Thyroid gland (tissue), 4 donors: ENCODE results near the gene OXGR1.

Experiments
- POLR2A ChIP-seq, 2 donors: fragments of 450-650 bp; IDR thresholded peaks; one replicate each; pipeline ENCODE4 v1.6.1; 2017; ENCODE audit warnings: antibody characterized with exemption in 2 of 2, mild to moderate bottlenecking in 2 of 2, moderate library complexity in 1 of 2
- TF ChIP-seq, protein P1 (sequence below), 6 experiments: fragments of 200-600 bp in 3 of 6; fragments of 450-650 bp in 3 of 6; sonication (generic) in 3 of 6; IDR thresholded peaks; one replicate each; pipeline ENCODE4 v1.5.1; 2016 to 2019; ENCODE audit warnings: antibody characterized with exemption in 6 of 6, mild to moderate bottlenecking in 2 of 6, inconsistent platforms in 1 of 6, moderate library complexity in 1 of 6

DNA sequence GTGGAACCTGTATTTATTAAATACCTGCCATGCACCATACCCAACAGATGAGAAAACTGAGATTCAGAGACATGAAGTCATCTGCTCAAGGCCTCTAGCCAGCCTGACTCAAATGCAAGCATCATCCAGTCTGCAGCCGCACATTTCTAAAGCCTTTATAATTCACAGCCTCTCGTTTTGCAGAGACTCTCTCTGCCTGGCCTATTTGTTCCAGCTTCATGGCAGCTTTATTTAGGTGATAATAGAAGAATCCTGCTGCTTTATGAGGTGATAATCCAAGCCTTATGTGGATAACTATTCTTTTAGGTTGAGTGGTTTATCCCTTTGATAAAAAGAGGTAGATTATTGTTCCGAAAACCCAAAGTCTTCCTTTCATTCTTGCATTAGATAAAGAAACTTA is 58.4 kb downstream of the OXGR1 start:
- TF ChIP-seq, protein P1, sequence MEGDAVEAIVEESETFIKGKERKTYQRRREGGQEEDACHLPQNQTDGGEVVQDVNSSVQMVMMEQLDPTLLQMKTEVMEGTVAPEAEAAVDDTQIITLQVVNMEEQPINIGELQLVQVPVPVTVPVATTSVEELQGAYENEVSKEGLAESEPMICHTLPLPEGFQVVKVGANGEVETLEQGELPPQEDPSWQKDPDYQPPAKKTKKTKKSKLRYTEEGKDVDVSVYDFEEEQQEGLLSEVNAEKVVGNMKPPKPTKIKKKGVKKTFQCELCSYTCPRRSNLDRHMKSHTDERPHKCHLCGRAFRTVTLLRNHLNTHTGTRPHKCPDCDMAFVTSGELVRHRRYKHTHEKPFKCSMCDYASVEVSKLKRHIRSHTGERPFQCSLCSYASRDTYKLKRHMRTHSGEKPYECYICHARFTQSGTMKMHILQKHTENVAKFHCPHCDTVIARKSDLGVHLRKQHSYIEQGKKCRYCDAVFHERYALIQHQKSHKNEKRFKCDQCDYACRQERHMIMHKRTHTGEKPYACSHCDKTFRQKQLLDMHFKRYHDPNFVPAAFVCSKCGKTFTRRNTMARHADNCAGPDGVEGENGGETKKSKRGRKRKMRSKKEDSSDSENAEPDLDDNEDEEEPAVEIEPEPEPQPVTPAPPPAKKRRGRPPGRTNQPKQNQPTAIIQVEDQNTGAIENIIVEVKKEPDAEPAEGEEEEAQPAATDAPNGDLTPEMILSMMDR (IDR thresholded peaks at IDR 0.05) = no peak
- no peak for TF ChIP-seq POLR2A (IDR thresholded peaks at IDR 0.05)
